Measurements from ENCODE around the gene ACTR2.

DNA sequence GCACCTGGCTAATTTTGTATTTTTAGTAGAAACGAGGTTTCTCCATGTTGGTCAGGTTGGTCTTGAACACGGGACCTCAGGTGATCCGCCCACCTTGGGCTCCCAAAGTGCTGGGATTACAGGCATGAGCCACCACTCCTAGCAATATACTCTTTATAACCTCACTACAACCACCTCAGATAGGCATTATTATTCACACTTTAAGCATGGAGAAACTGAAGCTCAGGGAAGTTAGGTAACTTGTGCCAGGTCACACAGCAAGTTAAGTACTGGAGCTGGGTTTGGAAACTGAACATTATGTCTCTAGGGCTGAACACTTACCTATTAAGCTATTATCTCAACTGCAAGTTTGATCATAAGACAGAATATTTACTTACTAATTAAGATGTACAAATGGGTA is 42.6 kb upstream of the ACTR2 start:
- TF ChIP-seq, protein P1, sequence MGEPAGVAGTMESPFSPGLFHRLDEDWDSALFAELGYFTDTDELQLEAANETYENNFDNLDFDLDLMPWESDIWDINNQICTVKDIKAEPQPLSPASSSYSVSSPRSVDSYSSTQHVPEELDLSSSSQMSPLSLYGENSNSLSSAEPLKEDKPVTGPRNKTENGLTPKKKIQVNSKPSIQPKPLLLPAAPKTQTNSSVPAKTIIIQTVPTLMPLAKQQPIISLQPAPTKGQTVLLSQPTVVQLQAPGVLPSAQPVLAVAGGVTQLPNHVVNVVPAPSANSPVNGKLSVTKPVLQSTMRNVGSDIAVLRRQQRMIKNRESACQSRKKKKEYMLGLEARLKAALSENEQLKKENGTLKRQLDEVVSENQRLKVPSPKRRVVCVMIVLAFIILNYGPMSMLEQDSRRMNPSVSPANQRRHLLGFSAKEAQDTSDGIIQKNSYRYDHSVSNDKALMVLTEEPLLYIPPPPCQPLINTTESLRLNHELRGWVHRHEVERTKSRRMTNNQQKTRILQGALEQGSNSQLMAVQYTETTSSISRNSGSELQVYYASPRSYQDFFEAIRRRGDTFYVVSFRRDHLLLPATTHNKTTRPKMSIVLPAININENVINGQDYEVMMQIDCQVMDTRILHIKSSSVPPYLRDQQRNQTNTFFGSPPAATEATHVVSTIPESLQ (CRISPR knock-in tag; IDR thresholded peaks at IDR 0.05): no peak
- TF ChIP-seq ZNF121 (CRISPR knock-in tag; IDR thresholded peaks at IDR 0.05) (no peak), E2F4 (CRISPR knock-in tag; IDR thresholded peaks at IDR 0.05; ENCODE audit: borderline replicate concordance, low read depth) (no peak), AFF4 (CRISPR knock-in tag; IDR thresholded peaks at IDR 0.05; ENCODE audit: borderline replicate concordance) (no peak), ZBTB43 (CRISPR knock-in tag; IDR thresholded peaks at IDR 0.05) (no peak), TEAD1 (CRISPR knock-in tag; IDR thresholded peaks at IDR 0.05) (no peak), SMAD3 (CRISPR knock-in tag; IDR thresholded peaks at IDR 0.05; ENCODE audit: borderline replicate concordance) (no peak)
- TF ChIP-seq, protein P2, sequence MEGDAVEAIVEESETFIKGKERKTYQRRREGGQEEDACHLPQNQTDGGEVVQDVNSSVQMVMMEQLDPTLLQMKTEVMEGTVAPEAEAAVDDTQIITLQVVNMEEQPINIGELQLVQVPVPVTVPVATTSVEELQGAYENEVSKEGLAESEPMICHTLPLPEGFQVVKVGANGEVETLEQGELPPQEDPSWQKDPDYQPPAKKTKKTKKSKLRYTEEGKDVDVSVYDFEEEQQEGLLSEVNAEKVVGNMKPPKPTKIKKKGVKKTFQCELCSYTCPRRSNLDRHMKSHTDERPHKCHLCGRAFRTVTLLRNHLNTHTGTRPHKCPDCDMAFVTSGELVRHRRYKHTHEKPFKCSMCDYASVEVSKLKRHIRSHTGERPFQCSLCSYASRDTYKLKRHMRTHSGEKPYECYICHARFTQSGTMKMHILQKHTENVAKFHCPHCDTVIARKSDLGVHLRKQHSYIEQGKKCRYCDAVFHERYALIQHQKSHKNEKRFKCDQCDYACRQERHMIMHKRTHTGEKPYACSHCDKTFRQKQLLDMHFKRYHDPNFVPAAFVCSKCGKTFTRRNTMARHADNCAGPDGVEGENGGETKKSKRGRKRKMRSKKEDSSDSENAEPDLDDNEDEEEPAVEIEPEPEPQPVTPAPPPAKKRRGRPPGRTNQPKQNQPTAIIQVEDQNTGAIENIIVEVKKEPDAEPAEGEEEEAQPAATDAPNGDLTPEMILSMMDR (IDR thresholded peaks at IDR 0.05): no peak

Measured in WTC11 (cell line).